Endothelial cell of umbilical vein (primary cell): Measurements from ENCODE around the gene MINDY4. TPM values are rescaled to one million over a fixed set of nuclear protein-coding genes. Genes with fewer than 3 reads are reported as not detected.

Experiments
- BruUV-seq: library from RNA; stranded (reverse); fragments of 400-500 nt; replicated peaks from 2 replicates; lab custom pipeline; 2021; lab: Mats Ljungman, UMichigan
- CTCF ChIA-PET: fragments of 300-600, 350-600 bp; sonication (Branson Sonifier 250); formaldehyde crosslinking; loops from one replicate; lab custom pipeline; 2021; ENCODE audit warnings: antibody characterized with exemption, inconsistent platforms; lab: Charles Lee
- POLR2A ChIA-PET: fragments of 300-600, 350-600 bp; sonication (Branson Sonifier 250); formaldehyde crosslinking; loops from one replicate; lab custom pipeline; 2021; ENCODE audit warnings: antibody characterized with exemption, inconsistent platforms; lab: Charles Lee
- DNase-seq: peaks from one replicate; pipeline ENCODE4 v3.0.0-alpha.2; 2011; ENCODE audit warnings: low read depth, low spot score
- FAIRE-seq: peaks from 2 replicates; lab custom pipeline; 2011; peaks lifted over from hg19 to GRCh38; lab: Jason Lieb, UNC
- H2AFZ ChIP-seq: 2 replicates; pipeline ENCODE4 v1.6.0; 2012; ENCODE audit warnings: low read depth, low read length, control low read depth, inconsistent platforms
- H3K27ac ChIP-seq: 2 replicates; pipeline ENCODE4 v1.5.1; 2011; ENCODE audit warnings: low read depth, mild to moderate bottlenecking, control low read depth, low read length, moderate library complexity; ENCODE audit not compliant: insufficient read depth
- H3K27me3 ChIP-seq, 2 experiments: 2 replicates each; pipeline versions ENCODE4 v1.6.0 to v1.6.1; 2011; ENCODE audit warnings: low read length in 2 of 2, mixed read lengths in 1 of 2; ENCODE audit not compliant: control insufficient read depth in 2 of 2, insufficient read depth in 2 of 2
- H3K36me3 ChIP-seq, 2 experiments: 2 replicates in 1 of 2; 3 replicates in 1 of 2; pipeline ENCODE4 v1.5.1; 2011; ENCODE audit warnings: low read length in 2 of 2, mild to moderate bottlenecking in 1 of 2, moderate library complexity in 1 of 2; ENCODE audit not compliant: control insufficient read depth in 2 of 2, insufficient read depth in 2 of 2; ENCODE audit errors: extremely low read depth in 1 of 2
- H3K4me1 ChIP-seq: 3 replicates; pipeline ENCODE4 v1.5.1; 2011; ENCODE audit warnings: mild to moderate bottlenecking, low read length; ENCODE audit not compliant: control insufficient read depth, insufficient read depth; ENCODE audit errors: extremely low read depth
- H3K4me2 ChIP-seq: 2 replicates; pipeline ENCODE4 v1.6.1; 2011; ENCODE audit warnings: low read length, control low read depth, mixed read lengths; ENCODE audit not compliant: insufficient read depth
- H3K4me3 ChIP-seq, 3 experiments: fragments of 200-600 bp in 1 of 3; sonication (generic), shearing (Covaris generic) in 1 of 3; replicated peaks in 1 of 3; 2 replicates each; pipeline ENCODE4 v1.5.1; 2011 to 2016; ENCODE audit warnings: control low read depth in 3 of 3, low read length in 3 of 3, mild to moderate bottlenecking in 2 of 3, inconsistent platforms in 1 of 3, low read depth in 1 of 3, moderate library complexity in 1 of 3; ENCODE audit not compliant: insufficient read depth in 1 of 3
- H3K79me2 ChIP-seq: 2 replicates; pipeline ENCODE4 v1.6.0; 2012; ENCODE audit warnings: low read length, inconsistent platforms; ENCODE audit not compliant: control insufficient read depth, insufficient read depth
- H3K9ac ChIP-seq: replicated peaks from 2 replicates; pipeline ENCODE3; 2011; ENCODE audit warnings: low read length, control low read depth; ENCODE audit not compliant: insufficient read depth; ENCODE audit errors: extremely low read depth
- H3K9me1 ChIP-seq: replicated peaks from 3 replicates; pipeline ENCODE4 v1.6.0; 2011; ENCODE audit warnings: mild to moderate bottlenecking, low read length; ENCODE audit not compliant: control insufficient read depth, insufficient read depth; ENCODE audit errors: extremely low read depth
- H3K9me3 ChIP-seq: replicated peaks from 2 replicates; pipeline ENCODE4 v1.5.1; 2012; ENCODE audit warnings: low read length, inconsistent platforms; ENCODE audit not compliant: control insufficient read depth, insufficient read depth
- H4K20me1 ChIP-seq: replicated peaks from 2 replicates; pipeline ENCODE3; 2011; ENCODE audit warnings: mild to moderate bottlenecking, low read length; ENCODE audit not compliant: control insufficient read depth, insufficient read depth; ENCODE audit errors: extremely low read depth
- EZH2 ChIP-seq: IDR thresholded peaks from 2 replicates; pipeline ENCODE4 v1.6.1; 2012; ENCODE audit warnings: borderline replicate concordance, low read depth, mild to moderate bottlenecking, moderate library complexity, low read length, inconsistent platforms; ENCODE audit not compliant: severe bottlenecking
- FOS ChIP-seq: IDR thresholded peaks from 2 replicates; pipeline ENCODE4 v1.6.1; 2011; ENCODE audit warnings: mild to moderate bottlenecking, low read length, moderate library complexity, borderline replicate concordance; ENCODE audit not compliant: insufficient read depth
- GATA2 ChIP-seq: IDR thresholded peaks from 2 replicates; pipeline ENCODE4 v1.7.0; 2011; ENCODE audit warnings: low read depth, mild to moderate bottlenecking, moderate library complexity, mixed read lengths, low read length; ENCODE audit not compliant: insufficient read length, insufficient read depth
- JUN ChIP-seq: IDR thresholded peaks from 2 replicates; pipeline ENCODE4 v1.6.1; 2011; ENCODE audit warnings: borderline replicate concordance, low read depth; ENCODE audit not compliant: insufficient read length, insufficient read depth
- MYC ChIP-seq: IDR thresholded peaks from one replicate; pipeline ENCODE4 v1.6.1; 2011; ENCODE audit warnings: mild to moderate bottlenecking, low read depth, low read length
- POLR2A ChIP-seq: IDR thresholded peaks from 2 replicates; pipeline ENCODE4 v1.6.1; 2012; ENCODE audit warnings: low read depth, mild to moderate bottlenecking, control low read depth, low read length
- POLR2AphosphoS5 ChIP-seq: IDR thresholded peaks from 2 replicates; pipeline ENCODE4 v1.6.1; 2012; ENCODE audit warnings: low read depth, mild to moderate bottlenecking, control low read depth, low read length, moderate library complexity; ENCODE audit not compliant: insufficient read depth
- dilution Hi-C: fragments of 300-500 bp; cut with MboI; formaldehyde crosslinking; loops from one replicate; pipeline ENCODE4 v1.15.0; 2019; ENCODE audit warnings: low sequenced_read_pairs; ENCODE audit not compliant: extremely low pct_ligation_motif_present
- intact Hi-C: fragments of 100-400 bp; cut with micrococcal nuclease; formaldehyde crosslinking; loops from one replicate; pipeline ENCODE4 v1.10.0; 2022
- polyA plus RNA-seq, 4 experiments: library from polyadenylated mRNA; depleted of rRNA in 3 of 4; stranded (reverse) in 3 of 4; unstranded in 1 of 4; fragments of >200 nt; gene quantifications; 2 replicates each; pipeline versions ENCODE4 v1.2.1 to v1.2.3, GENCODE V29; 2011 to 2012; ENCODE audit warnings: missing spikeins in 1 of 4
- total RNA-seq: library from RNA; stranded (reverse); gene quantifications from 2 replicates; pipeline ENCODE4 v1.2.3, GENCODE V29; 2021
- TF ChIP-seq, protein P1 (sequence below): IDR thresholded peaks from 2 replicates; pipeline ENCODE4 v1.6.1; 2011; ENCODE audit not compliant: insufficient read depth, insufficient read length

Gene MINDY4
- total and polyA plus RNA-seq, 2 donors (not counting 3 experiments of a cell fraction or from before 2014, with no cell fraction given) = 2.2 to 4.7 TPM

DNA sequence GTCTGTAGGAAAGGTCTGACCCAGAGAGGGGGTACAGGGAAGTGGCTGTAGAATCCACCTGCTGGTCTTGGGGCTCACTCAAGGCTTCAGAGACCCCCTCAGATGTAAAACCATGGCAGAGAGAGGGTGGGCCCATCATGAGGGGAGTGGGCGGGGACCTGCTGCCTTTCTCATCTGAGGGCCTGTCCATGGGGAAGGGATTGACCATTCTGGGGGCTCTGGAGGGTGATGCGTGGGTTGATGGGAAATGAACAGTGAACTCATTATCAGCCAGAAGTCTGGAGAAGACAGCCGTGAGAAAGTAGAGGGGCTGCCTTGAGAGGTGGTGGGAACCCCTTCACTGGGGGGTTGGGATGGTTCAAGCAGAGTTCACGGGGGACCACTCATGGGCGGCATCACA lies 66.8 kb downstream of the MINDY4 start:
- Histone ChIP-seq H4K20me1 (no peaks in the 10 kb centered on the region), H3K79me2 (no peaks in the 10 kb centered on the region), H3K9ac (no peak overlapping the region), H3K4me3 (no peak overlapping the region), H3K9me3 (no peaks in the 10 kb centered on the region), H3K9me1 (no peaks in the 10 kb centered on the region), H3K27me3 (no peaks in the 10 kb centered on the region), H3K4me1 (peaks cover 10% of the 10 kb centered on the region), H3K36me3 (no peaks in the 10 kb centered on the region), H2AFZ (no peak overlapping the region), H3K4me2 (no peak overlapping the region), H3K27ac (no peak overlapping the region)
- ChIA-PET POLR2A (no interaction called here), CTCF (no interaction called here)
- intact Hi-C loops = no loop called here
- DNase-seq (no peak), FAIRE-seq (no peak)
- no TSS peak for BruUV-seq
- dilution Hi-C loops = no loop called here
- no peak for TF ChIP-seq POLR2A
- no peak for TF ChIP-seq FOS
- no peak for TF ChIP-seq JUN
- TF ChIP-seq, protein P1, sequence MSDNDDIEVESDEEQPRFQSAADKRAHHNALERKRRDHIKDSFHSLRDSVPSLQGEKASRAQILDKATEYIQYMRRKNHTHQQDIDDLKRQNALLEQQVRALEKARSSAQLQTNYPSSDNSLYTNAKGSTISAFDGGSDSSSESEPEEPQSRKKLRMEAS = no peak
- no peak for TF ChIP-seq GATA2
- no peak for TF ChIP-seq POLR2AphosphoS5
- no peak for TF ChIP-seq MYC
- no peak for TF ChIP-seq EZH2
